ENCODE measurements around the gene PIEZO1. TPM values are rescaled to one million over a fixed set of nuclear protein-coding genes. Genes with fewer than 3 reads are reported as not detected.

PIEZO1 gene
- polyA plus RNA-seq, 1 experiment, result 139 TPM

DNA sequence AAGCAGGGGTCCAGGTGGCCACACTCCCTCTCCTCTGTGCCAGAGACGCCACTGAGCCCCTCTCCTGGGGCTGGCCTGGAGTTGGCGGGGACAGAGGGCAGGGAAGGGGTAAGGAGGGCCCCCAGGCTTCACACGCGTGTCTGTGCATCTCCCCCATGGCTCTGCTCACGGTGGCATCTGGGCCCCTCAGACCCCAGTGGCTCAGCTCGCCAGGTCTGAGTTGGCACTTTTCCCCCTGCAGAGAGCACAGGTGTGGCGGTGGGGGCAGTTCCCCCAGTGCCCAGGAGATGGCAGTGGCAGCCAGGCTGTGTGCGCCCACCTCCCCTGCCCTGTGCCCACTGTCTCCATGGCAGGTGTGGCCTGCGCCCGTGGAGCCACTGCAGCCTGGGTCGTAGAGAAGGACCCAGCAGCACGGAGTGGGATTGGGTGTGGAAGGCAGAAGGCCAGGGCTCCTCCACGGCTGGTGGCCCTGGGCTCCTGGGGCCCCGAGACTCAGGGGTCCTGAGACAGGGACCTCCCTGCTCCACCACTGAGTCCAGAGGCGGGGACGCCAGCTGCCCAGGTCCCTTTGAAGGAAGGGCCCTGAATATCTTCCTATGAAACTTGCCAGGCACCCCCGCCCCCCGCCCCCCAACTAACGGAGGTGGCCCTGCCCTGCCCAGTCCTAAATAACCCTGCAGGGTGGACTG is 31.0 kb upstream of the PIEZO1 start:
- Histone ChIP-seq H3K27me3 (ENCODE audit: control insufficient read depth, insufficient read depth, low read length) (no peaks in the 10 kb centered on the region), H3K36me3 (ENCODE audit: control insufficient read depth, insufficient read depth, low read length) (peaks cover 2% of the 10 kb centered on the region), H3K4me3 (ENCODE audit: low read depth, low read length) (no peak overlapping the region)
- POLR2A ChIA-PET, result no interaction called here
- no peak for DNase-seq (ENCODE audit: low read depth)
- CTCF ChIA-PET, result interaction anchor here (1.0 to 2.2 kb wide), 4 partner anchors 9 to 78 kb away, joined by 3 to 6 read pairs (median 4); no protein-coding TSS in a partner anchor
- TF ChIP-seq, protein P1, sequence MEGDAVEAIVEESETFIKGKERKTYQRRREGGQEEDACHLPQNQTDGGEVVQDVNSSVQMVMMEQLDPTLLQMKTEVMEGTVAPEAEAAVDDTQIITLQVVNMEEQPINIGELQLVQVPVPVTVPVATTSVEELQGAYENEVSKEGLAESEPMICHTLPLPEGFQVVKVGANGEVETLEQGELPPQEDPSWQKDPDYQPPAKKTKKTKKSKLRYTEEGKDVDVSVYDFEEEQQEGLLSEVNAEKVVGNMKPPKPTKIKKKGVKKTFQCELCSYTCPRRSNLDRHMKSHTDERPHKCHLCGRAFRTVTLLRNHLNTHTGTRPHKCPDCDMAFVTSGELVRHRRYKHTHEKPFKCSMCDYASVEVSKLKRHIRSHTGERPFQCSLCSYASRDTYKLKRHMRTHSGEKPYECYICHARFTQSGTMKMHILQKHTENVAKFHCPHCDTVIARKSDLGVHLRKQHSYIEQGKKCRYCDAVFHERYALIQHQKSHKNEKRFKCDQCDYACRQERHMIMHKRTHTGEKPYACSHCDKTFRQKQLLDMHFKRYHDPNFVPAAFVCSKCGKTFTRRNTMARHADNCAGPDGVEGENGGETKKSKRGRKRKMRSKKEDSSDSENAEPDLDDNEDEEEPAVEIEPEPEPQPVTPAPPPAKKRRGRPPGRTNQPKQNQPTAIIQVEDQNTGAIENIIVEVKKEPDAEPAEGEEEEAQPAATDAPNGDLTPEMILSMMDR (IDR thresholded peaks at IDR 0.05; ENCODE audit: insufficient read depth, low read depth, low read length), result peak; percentile 75

DNA sequence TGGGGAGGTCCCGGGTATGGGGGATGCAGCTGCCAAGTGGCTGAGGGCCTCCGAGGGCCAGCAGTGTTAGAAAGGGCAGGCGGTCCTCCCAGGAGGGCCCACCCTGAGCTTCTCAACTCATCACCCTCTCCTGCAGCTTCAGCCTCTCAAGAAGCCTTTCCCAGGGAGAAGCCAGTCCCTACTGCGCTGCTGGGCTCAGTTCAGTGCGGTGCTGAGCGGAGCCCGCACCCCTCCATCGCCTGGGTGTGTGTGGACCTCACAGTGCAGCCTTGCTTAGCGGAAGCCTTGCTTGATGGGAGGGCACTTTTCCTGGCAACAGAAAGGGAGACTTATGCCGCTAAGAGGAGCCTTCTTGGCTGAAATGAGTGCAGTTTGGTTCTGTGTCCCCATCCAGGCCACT is 30.2 kb upstream of the PIEZO1 start:
- TF ChIP-seq, protein P1 (IDR thresholded peaks at IDR 0.05; ENCODE audit: insufficient read depth, low read depth, low read length), result no peak
- ChIA-PET CTCF (interaction anchor here (1.0 to 2.2 kb wide), 5 partner anchors 9 to 322 kb away, joined by 3 to 6 read pairs (median 4); no protein-coding TSS in a partner anchor), POLR2A (no interaction called here)
- no peak overlapping the region for H3K4me3 ChIP-seq (ENCODE audit: low read depth, low read length)
- H3K36me3 ChIP-seq (ENCODE audit: control insufficient read depth, insufficient read depth, low read length), result no peaks in the 10 kb centered on the region; the same call in 1 of the 2 replicates
- no peaks in the 10 kb centered on the region for H3K27me3 ChIP-seq (ENCODE audit: control insufficient read depth, insufficient read depth, low read length)
- no peak for DNase-seq (ENCODE audit: low read depth)

DNA sequence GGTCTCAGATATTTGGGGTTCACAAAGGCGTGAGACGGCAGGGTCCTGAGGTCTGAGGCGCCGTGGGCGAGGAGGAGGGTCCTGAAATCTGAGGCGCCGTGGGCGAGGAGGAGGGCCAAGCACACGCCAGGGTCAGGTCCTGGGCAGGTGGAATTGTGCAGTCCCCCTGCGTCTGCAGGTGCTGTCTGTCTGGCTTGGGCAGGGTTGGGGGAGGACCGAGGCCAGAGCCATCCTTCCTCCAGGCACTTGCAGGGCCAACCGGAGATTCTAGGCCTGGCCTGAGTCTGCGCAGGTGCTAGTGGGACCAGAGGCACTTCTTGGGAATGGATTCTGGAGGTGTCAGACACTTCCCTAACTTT is 29.1 kb upstream of the PIEZO1 start:
- no peaks in the 10 kb centered on the region for H3K27me3 ChIP-seq (ENCODE audit: control insufficient read depth, insufficient read depth, low read length)
- CTCF ChIA-PET, result interaction anchor here (2.2 kb wide), 1 partner anchor 76 kb away, joined by 6 read pairs; no protein-coding TSS in a partner anchor
- TF ChIP-seq, protein P1 (IDR thresholded peaks at IDR 0.05; ENCODE audit: insufficient read depth, low read depth, low read length), result no peak
- no peak overlapping the region for H3K4me3 ChIP-seq (ENCODE audit: low read depth, low read length)
- H3K36me3 ChIP-seq (ENCODE audit: control insufficient read depth, insufficient read depth, low read length), result peaks cover 5% of the 10 kb centered on the region
- POLR2A ChIA-PET, result no interaction called here
- no peak for DNase-seq (ENCODE audit: low read depth)

GRCh38 chr16:88813269-88814143 is 28.5 kb upstream of the PIEZO1 start:
- POLR2A ChIA-PET, result no interaction called here
- peaks cover 5% of the 10 kb centered on the region for H3K36me3 ChIP-seq (ENCODE audit: control insufficient read depth, insufficient read depth, low read length)
- DNase-seq (ENCODE audit: low read depth), result no peak
- no peak overlapping the region for H3K4me3 ChIP-seq (ENCODE audit: low read depth, low read length)
- TF ChIP-seq, protein P1 (IDR thresholded peaks at IDR 0.05; ENCODE audit: insufficient read depth, low read depth, low read length), result no peak
- no peaks in the 10 kb centered on the region for H3K27me3 ChIP-seq (ENCODE audit: control insufficient read depth, insufficient read depth, low read length)
- CTCF ChIA-PET, result interaction anchor here (1.0 to 2.2 kb wide), 4 partner anchors 8 to 76 kb away, joined by 3 to 7 read pairs (median 4); partner anchors contain the start of genes GALNS and TRAPPC2L

Measured in BJ (cell line).